ENCODE data around the gene MACIR.

DNA sequence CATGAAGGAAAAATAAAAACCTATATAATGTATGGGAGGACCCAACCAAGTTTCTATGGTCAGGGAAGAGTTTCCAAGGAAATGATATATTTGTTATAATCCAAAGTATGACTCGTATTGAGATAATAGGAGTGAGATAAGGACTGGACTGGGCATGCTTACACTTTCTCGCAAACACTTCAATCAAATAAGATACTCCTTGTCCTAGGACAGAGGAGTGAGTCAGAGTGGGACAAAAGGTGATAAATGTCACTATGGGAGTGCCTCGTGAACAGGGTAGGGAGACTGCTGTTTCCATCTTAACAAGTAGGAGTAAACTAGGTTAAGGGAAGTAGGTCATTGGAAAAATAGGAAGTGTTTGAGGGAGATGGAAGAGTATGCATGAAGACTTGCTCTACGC lies 47.2 kb downstream of the MACIR start:
- TF ChIP-seq POLR2AphosphoS5 (IDR thresholded peaks at IDR 0.05; ENCODE audit: low read depth, low read length) = no peak
- TF ChIP-seq, protein P1, sequence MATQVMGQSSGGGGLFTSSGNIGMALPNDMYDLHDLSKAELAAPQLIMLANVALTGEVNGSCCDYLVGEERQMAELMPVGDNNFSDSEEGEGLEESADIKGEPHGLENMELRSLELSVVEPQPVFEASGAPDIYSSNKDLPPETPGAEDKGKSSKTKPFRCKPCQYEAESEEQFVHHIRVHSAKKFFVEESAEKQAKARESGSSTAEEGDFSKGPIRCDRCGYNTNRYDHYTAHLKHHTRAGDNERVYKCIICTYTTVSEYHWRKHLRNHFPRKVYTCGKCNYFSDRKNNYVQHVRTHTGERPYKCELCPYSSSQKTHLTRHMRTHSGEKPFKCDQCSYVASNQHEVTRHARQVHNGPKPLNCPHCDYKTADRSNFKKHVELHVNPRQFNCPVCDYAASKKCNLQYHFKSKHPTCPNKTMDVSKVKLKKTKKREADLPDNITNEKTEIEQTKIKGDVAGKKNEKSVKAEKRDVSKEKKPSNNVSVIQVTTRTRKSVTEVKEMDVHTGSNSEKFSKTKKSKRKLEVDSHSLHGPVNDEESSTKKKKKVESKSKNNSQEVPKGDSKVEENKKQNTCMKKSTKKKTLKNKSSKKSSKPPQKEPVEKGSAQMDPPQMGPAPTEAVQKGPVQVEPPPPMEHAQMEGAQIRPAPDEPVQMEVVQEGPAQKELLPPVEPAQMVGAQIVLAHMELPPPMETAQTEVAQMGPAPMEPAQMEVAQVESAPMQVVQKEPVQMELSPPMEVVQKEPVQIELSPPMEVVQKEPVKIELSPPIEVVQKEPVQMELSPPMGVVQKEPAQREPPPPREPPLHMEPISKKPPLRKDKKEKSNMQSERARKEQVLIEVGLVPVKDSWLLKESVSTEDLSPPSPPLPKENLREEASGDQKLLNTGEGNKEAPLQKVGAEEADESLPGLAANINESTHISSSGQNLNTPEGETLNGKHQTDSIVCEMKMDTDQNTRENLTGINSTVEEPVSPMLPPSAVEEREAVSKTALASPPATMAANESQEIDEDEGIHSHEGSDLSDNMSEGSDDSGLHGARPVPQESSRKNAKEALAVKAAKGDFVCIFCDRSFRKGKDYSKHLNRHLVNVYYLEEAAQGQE (IDR thresholded peaks at IDR 0.05; ENCODE audit: insufficient read depth in 1 of 2, low read depth in 2 of 2, low read length in 2 of 2) = no peak
- no peak for TF ChIP-seq TAF1 (IDR thresholded peaks at IDR 0.05; ENCODE audit: borderline replicate concordance, insufficient read depth, low read length)
- TF ChIP-seq SIN3A (IDR thresholded peaks at IDR 0.05; ENCODE audit: borderline replicate concordance, insufficient read depth, low read length) = no peak
- TF ChIP-seq FOXP2 (optimal IDR thresholded peaks at IDR 0.05; ENCODE audit: borderline replicate concordance, extremely low read depth, extremely low read length, insufficient read depth) = no peak

All from PFSK-1 (cell line).